ENCODE results near the gene PACSIN3.
"Not testable (repeated sequence)": the region's sequence is repeated elsewhere in the genome, so short reads cannot be mapped to it uniquely, and the experiment has no call there.

PACSIN3 gene

GRCh38 chr11:47212938-47213337, 26.7 kb upstream of the PACSIN3 start:
- FAIRE-seq (no peak), DNase-seq (ENCODE audit: insufficient read length, low spot score) (no peak)
- no peak for TF ChIP-seq CTCF (IDR thresholded peaks at IDR 0.05; ENCODE audit: insufficient read depth, missing control alignments)

GRCh38 chr11:47208628-47209027, 22.4 kb upstream of the PACSIN3 start:
- no peak for DNase-seq (ENCODE audit: insufficient read length, low spot score)
- no peak for FAIRE-seq
- TF ChIP-seq CTCF (IDR thresholded peaks at IDR 0.05; ENCODE audit: insufficient read depth, missing control alignments), result no peak

GRCh38 chr11:47208008-47208552, 21.8 kb upstream of the PACSIN3 start:
- FAIRE-seq, result not testable (repeated sequence)

GRCh38 chr11:47207459-47207858, 21.2 kb upstream of the PACSIN3 start:
- FAIRE-seq, result no peak
- DNase-seq (ENCODE audit: insufficient read length, low spot score), result no peak
- no peak for TF ChIP-seq CTCF (IDR thresholded peaks at IDR 0.05; ENCODE audit: insufficient read depth, missing control alignments)

More at GRCh38 chr11:47208008-47208552, 21.8 kb upstream of the PACSIN3 start:
- not testable (repeated sequence) for DNase-seq (ENCODE audit: insufficient read length, low spot score)

GRCh38 chr11:47206577-47206976, 20.3 kb upstream of the PACSIN3 start:
- not testable (repeated sequence) for FAIRE-seq; DNase-seq (ENCODE audit: insufficient read length, low spot score)

- FAIRE-seq (no peak), DNase-seq (ENCODE audit: insufficient read length, low spot score) (no peak)
Measured at GRCh38 chr11:47204637-47204989, 18.4 kb upstream of the PACSIN3 start.

GRCh38 chr11:47202576-47202975, 16.3 kb upstream of the PACSIN3 start:
- no peak for DNase-seq (ENCODE audit: insufficient read length, low spot score)
- no peak for FAIRE-seq
- no peak for TF ChIP-seq CTCF (IDR thresholded peaks at IDR 0.05; ENCODE audit: insufficient read depth, missing control alignments)

More at GRCh38 chr11:47204637-47204989, 18.4 kb upstream of the PACSIN3 start:
- no peak for TF ChIP-seq CTCF (IDR thresholded peaks at IDR 0.05; ENCODE audit: insufficient read depth, missing control alignments)

GRCh38 chr11:47201015-47201414, 14.8 kb upstream of the PACSIN3 start:
- DNase-seq (ENCODE audit: insufficient read length, low spot score) (no peak), FAIRE-seq (no peak)
- no peak for TF ChIP-seq CTCF (IDR thresholded peaks at IDR 0.05; ENCODE audit: insufficient read depth, missing control alignments)

- DNase-seq (ENCODE audit: insufficient read length, low spot score); FAIRE-seq: not testable (repeated sequence)
Measured at GRCh38 chr11:47198161-47198560, 11.9 kb upstream of the PACSIN3 start.

Data from D721Med (cell line).